SK-N-SH treated with all-trans-retinoic acid at 6 μM for 48 hours (cell line): ENCODE results near the gene ABCC4.

ENCODE experiments used
- ATAC-seq: fragments of 200-7000 bp; cut with Tn5 transposase; 3 replicates; pipeline ENCODE4 v1.9.1; 2020; ENCODE audit warnings: mild to moderate bottlenecking, moderate library complexity
- ARNTL ChIP-seq: fragments of 450-650 bp; formaldehyde crosslinking; IDR thresholded peaks from 2 replicates; pipeline ENCODE4 v1.5.0; 2020; ENCODE audit warnings: low read depth, mild to moderate bottlenecking, moderate library complexity, borderline replicate concordance
- BACH2 ChIP-seq: fragments of 250-450 bp; sonication (Bioruptor Pico); IDR thresholded peaks from 2 replicates; pipeline ENCODE4 v1.9.0; 2021; ENCODE audit warnings: mild to moderate bottlenecking, borderline replicate concordance
- CSDC2 ChIP-seq: fragments of 250-450 bp; sonication (Bioruptor Pico); IDR thresholded peaks from 2 replicates; pipeline ENCODE4 v1.5.0; 2020; ENCODE audit warnings: mild to moderate bottlenecking, moderate library complexity
- ESRRG ChIP-seq: fragments of 250-450 bp; sonication (Bioruptor Pico); IDR thresholded peaks from 2 replicates; pipeline ENCODE4 v1.6.1; 2021; ENCODE audit warnings: mild to moderate bottlenecking
- GLIS3 ChIP-seq: fragments of 250-450 bp; sonication (Bioruptor Pico); IDR thresholded peaks from 2 replicates; pipeline ENCODE4 v1.5.0; 2020; ENCODE audit warnings: mild to moderate bottlenecking, moderate library complexity
- ISL1 ChIP-seq: fragments of 250-450 bp; sonication (Bioruptor Pico); IDR thresholded peaks from 2 replicates; pipeline ENCODE4 v2.1.2; 2022; ENCODE audit warnings: mild to moderate bottlenecking, moderate library complexity
- OSR1 ChIP-seq: fragments of 250-450 bp; sonication (Bioruptor Pico); IDR thresholded peaks from 2 replicates; pipeline ENCODE4 v1.8.0; 2022; ENCODE audit warnings: moderate library complexity, mild to moderate bottlenecking, inconsistent platforms
- PPARA ChIP-seq: fragments of 250-450 bp; sonication (Bioruptor Pico); IDR thresholded peaks from 2 replicates; pipeline ENCODE4 v1.5.0; 2020; ENCODE audit warnings: mild to moderate bottlenecking, borderline replicate concordance
- RARB ChIP-seq: fragments of 250-450 bp; sonication (Bioruptor Pico); IDR thresholded peaks from 2 replicates; pipeline ENCODE4 v1.8.0; 2021; ENCODE audit warnings: mild to moderate bottlenecking, moderate library complexity
- SNAI2 ChIP-seq: fragments of 250-450 bp; sonication (Bioruptor Pico); IDR thresholded peaks from 2 replicates; pipeline ENCODE4 v1.5.0; 2020; ENCODE audit warnings: mild to moderate bottlenecking, moderate library complexity
- TCF4 ChIP-seq: fragments of 250-450 bp; sonication (Bioruptor Pico); IDR thresholded peaks from 2 replicates; pipeline ENCODE4 v1.8.0; 2021; ENCODE audit warnings: mild to moderate bottlenecking, moderate library complexity, borderline replicate concordance
- TOX ChIP-seq: fragments of 250-450 bp; sonication (Bioruptor Pico); IDR thresholded peaks from 2 replicates; pipeline ENCODE4 v1.8.0; 2021; ENCODE audit warnings: mild to moderate bottlenecking, moderate library complexity, borderline replicate concordance
- ZC3H10 ChIP-seq: fragments of 250-450 bp; sonication (Bioruptor Pico); IDR thresholded peaks from 2 replicates; pipeline ENCODE4 v1.5.1; 2021; ENCODE audit warnings: mild to moderate bottlenecking, moderate library complexity
- ZFP3 ChIP-seq: fragments of 250-450 bp; sonication (Bioruptor Pico); IDR thresholded peaks from 2 replicates; pipeline ENCODE4 v1.5.0; 2020; ENCODE audit warnings: mild to moderate bottlenecking, moderate library complexity
- ZFP30 ChIP-seq: fragments of 450-650 bp; formaldehyde crosslinking; IDR thresholded peaks from 2 replicates; pipeline ENCODE4 v1.5.0; 2022; ENCODE audit warnings: mild to moderate bottlenecking, moderate library complexity
- ZNF565 ChIP-seq: fragments of 450-650 bp; formaldehyde crosslinking; conservative IDR thresholded peaks from 2 replicates; pipeline ENCODE4 v1.5.0; 2020; ENCODE audit warnings: low read depth, mild to moderate bottlenecking, moderate library complexity
- ZNF70 ChIP-seq: fragments of 450-650 bp; formaldehyde crosslinking; IDR thresholded peaks from 2 replicates; pipeline ENCODE4 v1.5.0; 2020; ENCODE audit warnings: mild to moderate bottlenecking, moderate library complexity
- ZNF8 ChIP-seq: fragments of 450-650 bp; formaldehyde crosslinking; IDR thresholded peaks from 2 replicates; pipeline ENCODE4 v1.5.0; 2020; ENCODE audit warnings: mild to moderate bottlenecking, moderate library complexity
- TF ChIP-seq, protein P1 (sequence below): fragments of 250-450 bp; sonication (Bioruptor Pico); IDR thresholded peaks from 2 replicates; pipeline ENCODE4 v1.5.1; 2020; ENCODE audit warnings: low read depth, mild to moderate bottlenecking, moderate library complexity
- TF ChIP-seq, protein P2 (sequence below): fragments of 250-450 bp; sonication (Bioruptor Pico); IDR thresholded peaks from 2 replicates; pipeline ENCODE4 v1.5.0; 2020; ENCODE audit warnings: mild to moderate bottlenecking, moderate library complexity
- TF ChIP-seq, protein P3 (sequence below): fragments of 250-450 bp; sonication (Bioruptor Pico); IDR thresholded peaks from 2 replicates; pipeline ENCODE4 v1.8.0; 2021; ENCODE audit warnings: low read depth, mild to moderate bottlenecking, moderate library complexity, borderline replicate concordance
- TF ChIP-seq, protein P4 (sequence below): fragments of 250-450 bp; sonication (Bioruptor Pico); IDR thresholded peaks from 2 replicates; pipeline ENCODE4 v1.5.1; 2021; ENCODE audit warnings: mild to moderate bottlenecking, moderate library complexity

The ABCC4 gene

DNA sequence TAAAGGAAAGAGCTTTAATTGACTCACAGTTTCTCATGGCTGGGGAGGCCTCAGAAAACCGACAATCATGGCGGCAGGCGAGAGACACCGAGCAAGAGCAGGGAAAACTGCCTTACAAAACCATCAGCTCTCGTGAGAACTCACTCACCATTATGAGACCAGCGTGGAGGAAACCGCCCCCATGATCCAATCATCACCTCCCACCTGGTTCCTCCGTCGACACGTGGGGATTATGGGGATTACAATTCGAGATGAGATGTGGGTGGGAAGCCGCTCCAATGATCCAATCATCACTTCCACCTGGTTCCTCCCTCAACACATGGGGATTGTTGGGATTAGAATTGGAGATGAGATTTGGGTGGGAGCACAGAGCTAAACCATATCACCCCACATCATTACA, 293.9 kb downstream of the ABCC4 start:
- ATAC-seq = no peak

DNA sequence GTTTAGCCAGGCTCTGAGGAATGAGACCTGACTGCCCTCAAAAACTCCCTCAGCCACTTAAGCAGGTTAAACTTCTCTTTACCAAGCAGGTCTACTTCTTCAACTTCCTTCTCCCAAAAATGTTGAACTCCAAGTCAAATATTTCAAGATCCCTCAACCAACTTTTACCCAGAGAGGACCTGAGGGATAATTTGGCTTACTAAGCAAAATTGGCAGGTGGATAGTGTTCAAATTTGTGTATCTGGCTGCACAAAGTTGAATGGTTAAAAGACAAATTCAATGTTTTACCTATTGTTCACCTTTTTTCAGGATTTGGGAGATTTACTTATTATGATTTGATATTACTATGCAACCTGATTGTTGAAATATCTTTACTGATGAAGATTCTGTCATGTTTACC, 296.0 kb downstream of the ABCC4 start:
- ATAC-seq = no peak

More for the DNA sequence above, 293.9 kb downstream of the ABCC4 start:
- TF ChIP-seq, protein P1, sequence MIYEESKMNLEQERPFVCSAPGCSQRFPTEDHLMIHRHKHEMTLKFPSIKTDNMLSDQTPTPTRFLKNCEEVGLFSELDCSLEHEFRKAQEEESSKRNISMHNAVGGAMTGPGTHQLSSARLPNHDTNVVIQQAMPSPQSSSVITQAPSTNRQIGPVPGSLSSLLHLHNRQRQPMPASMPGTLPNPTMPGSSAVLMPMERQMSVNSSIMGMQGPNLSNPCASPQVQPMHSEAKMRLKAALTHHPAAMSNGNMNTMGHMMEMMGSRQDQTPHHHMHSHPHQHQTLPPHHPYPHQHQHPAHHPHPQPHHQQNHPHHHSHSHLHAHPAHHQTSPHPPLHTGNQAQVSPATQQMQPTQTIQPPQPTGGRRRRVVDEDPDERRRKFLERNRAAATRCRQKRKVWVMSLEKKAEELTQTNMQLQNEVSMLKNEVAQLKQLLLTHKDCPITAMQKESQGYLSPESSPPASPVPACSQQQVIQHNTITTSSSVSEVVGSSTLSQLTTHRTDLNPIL = no peak
- TF ChIP-seq ZFP3 (no peak), GLIS3 (CRISPR knock-in tag) (no peak), ZNF70 (CRISPR knock-in tag) (no peak), ARNTL (CRISPR knock-in tag) (no peak), ESRRG (CRISPR knock-in tag) (no peak), ZC3H10 (no peak), TOX (CRISPR knock-in tag) (no peak), PPARA (no peak)
- TF ChIP-seq, protein P2, sequence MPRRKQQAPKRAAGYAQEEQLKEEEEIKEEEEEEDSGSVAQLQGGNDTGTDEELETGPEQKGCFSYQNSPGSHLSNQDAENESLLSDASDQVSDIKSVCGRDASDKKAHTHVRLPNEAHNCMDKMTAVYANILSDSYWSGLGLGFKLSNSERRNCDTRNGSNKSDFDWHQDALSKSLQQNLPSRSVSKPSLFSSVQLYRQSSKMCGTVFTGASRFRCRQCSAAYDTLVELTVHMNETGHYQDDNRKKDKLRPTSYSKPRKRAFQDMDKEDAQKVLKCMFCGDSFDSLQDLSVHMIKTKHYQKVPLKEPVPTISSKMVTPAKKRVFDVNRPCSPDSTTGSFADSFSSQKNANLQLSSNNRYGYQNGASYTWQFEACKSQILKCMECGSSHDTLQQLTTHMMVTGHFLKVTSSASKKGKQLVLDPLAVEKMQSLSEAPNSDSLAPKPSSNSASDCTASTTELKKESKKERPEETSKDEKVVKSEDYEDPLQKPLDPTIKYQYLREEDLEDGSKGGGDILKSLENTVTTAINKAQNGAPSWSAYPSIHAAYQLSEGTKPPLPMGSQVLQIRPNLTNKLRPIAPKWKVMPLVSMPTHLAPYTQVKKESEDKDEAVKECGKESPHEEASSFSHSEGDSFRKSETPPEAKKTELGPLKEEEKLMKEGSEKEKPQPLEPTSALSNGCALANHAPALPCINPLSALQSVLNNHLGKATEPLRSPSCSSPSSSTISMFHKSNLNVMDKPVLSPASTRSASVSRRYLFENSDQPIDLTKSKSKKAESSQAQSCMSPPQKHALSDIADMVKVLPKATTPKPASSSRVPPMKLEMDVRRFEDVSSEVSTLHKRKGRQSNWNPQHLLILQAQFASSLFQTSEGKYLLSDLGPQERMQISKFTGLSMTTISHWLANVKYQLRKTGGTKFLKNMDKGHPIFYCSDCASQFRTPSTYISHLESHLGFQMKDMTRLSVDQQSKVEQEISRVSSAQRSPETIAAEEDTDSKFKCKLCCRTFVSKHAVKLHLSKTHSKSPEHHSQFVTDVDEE (CRISPR knock-in tag) = no peak
- TF ChIP-seq, all 23 proteins: peak for 0

DNA sequence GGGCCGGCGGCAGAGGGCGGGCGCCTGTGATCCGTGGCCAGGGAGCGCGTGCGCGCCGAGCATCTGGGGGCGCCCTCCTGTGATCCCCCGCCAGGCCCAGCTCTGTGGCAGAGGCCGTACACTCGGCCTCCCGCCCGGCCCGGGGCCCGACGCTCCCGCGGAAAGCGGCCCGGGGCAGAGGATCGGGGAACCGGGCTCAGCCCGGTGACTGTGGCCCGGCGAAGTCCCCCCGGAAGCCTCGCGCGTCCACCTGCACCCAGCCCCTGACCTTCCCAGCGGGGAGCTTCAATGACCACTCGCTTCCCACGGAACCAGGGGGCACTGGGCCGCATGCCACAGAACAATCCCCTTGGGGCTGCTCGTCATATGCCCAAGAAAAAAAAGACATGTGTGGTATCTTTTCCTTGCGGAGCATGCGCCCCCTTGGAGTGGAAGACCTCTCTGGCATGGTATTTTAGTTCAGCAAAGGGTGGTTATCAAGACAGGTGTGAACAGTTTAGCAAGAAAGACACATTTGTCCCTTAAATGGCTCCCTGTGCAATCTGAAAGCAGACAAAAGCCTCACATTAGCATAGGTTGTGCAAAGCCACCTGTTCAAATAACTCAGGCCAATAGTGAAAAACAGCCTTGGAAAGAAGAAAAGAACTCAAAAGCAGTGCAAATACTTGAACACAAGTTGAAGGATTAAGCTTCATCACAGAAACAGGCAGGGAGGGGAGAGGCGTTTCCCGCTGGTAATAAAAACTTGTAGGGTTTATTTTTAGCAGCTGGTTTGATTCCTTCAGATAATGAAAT, 298.0 kb downstream of the ABCC4 start:
- TF ChIP-seq GLIS3 (CRISPR knock-in tag) (no peak), ZNF8 (CRISPR knock-in tag) (no peak), ISL1 (CRISPR knock-in tag) (no peak), PPARA (no peak), ZNF565 (CRISPR knock-in tag) (no peak), CSDC2 (CRISPR knock-in tag) (no peak), TOX (CRISPR knock-in tag) (no peak), ZFP3 (no peak), ZFP30 (CRISPR knock-in tag) (no peak)
- TF ChIP-seq, protein P3, sequence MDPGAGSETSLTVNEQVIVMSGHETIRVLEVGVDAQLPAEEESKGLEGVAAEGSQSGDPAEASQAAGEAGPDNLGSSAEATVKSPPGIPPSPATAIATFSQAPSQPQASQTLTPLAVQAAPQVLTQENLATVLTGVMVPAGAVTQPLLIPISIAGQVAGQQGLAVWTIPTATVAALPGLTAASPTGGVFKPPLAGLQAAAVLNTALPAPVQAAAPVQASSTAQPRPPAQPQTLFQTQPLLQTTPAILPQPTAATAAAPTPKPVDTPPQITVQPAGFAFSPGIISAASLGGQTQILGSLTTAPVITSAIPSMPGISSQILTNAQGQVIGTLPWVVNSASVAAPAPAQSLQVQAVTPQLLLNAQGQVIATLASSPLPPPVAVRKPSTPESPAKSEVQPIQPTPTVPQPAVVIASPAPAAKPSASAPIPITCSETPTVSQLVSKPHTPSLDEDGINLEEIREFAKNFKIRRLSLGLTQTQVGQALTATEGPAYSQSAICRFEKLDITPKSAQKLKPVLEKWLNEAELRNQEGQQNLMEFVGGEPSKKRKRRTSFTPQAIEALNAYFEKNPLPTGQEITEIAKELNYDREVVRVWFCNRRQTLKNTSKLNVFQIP = no peak
- TF ChIP-seq, all 23 proteins: peak for 0
- ATAC-seq = no peak

More for the DNA sequence above, 296.0 kb downstream of the ABCC4 start:
- TF ChIP-seq, protein P1 = no peak
- TF ChIP-seq ARNTL (CRISPR knock-in tag) (no peak), RARB (no peak), OSR1 (CRISPR knock-in tag) (no peak)
- TF ChIP-seq, all 23 proteins: peak for 0

DNA sequence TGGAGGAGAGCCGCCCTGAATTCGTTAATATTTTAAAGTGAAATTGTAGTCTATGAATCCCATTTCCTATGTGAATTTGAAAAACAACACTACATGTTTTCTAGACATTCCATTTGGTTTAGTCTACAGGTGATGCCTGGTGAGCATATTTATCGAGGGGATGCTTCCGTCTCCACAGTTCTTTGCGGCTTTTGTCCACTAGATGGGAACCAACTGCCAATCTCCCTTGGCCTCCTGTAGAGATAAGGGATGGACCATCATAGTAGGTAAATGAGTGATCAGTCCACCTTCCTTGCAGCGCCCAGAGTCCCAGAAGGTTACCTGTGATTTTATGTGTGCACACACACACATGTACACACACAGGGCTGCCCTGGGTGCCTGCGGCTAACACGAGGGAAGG, 299.1 kb downstream of the ABCC4 start:
- no peak for ATAC-seq
- no peak for TF ChIP-seq ARNTL (CRISPR knock-in tag)
- TF ChIP-seq ZFP30 (CRISPR knock-in tag) = no peak
- no peak for TF ChIP-seq GLIS3 (CRISPR knock-in tag)
- TF ChIP-seq ISL1 (CRISPR knock-in tag) = no peak
- no peak for TF ChIP-seq BACH2 (CRISPR knock-in tag)
- no peak for TF ChIP-seq SNAI2 (CRISPR knock-in tag)
- TF ChIP-seq OSR1 (CRISPR knock-in tag) = no peak

DNA sequence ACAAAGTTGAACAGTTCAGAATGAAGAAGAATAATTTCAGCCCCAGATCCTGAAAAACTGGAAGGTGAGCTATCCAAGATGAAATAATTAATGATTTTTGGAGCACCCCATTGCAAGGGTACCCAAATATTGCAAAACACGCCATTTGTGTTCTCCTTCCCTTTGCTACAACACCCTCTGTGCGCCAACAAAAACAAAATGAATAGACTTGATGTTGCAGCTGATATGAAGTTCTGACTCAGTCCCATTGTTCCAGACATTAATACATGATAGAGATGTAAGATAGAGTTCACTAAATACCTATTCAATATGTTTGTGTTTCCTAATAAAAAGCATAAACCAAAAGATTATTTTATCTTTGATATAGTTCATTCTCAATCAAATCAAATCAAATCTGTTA, 301.4 kb downstream of the ABCC4 start:
- ATAC-seq = no peak
- TF ChIP-seq TCF4 (no peak), ESRRG (CRISPR knock-in tag) (no peak), ZFP3 (no peak), ISL1 (CRISPR knock-in tag) (no peak)
- TF ChIP-seq, protein P4, sequence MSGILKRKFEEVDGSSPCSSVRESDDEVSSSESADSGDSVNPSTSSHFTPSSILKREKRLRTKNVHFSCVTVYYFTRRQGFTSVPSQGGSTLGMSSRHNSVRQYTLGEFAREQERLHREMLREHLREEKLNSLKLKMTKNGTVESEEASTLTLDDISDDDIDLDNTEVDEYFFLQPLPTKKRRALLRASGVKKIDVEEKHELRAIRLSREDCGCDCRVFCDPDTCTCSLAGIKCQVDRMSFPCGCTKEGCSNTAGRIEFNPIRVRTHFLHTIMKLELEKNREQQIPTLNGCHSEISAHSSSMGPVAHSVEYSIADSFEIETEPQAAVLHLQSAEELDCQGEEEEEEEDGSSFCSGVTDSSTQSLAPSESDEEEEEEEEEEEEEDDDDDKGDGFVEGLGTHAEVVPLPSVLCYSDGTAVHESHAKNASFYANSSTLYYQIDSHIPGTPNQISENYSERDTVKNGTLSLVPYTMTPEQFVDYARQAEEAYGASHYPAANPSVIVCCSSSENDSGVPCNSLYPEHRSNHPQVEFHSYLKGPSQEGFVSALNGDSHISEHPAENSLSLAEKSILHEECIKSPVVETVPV (CRISPR knock-in tag) = no peak
- TF ChIP-seq, protein P3 = no peak
